SK-N-SH treated with all-trans-retinoic acid at 6 μM for 48 hours (cell line): ENCODE measurements around the gene SMYD5.

Experiments used
- ATAC-seq: fragments of 200-7000 bp; cut with Tn5 transposase; 3 replicates; pipeline ENCODE4 v1.9.1; 2020; ENCODE audit warnings: mild to moderate bottlenecking, moderate library complexity
- ARNTL ChIP-seq: fragments of 450-650 bp; formaldehyde crosslinking; IDR thresholded peaks from 2 replicates; pipeline ENCODE4 v1.5.0; 2020; ENCODE audit warnings: low read depth, mild to moderate bottlenecking, moderate library complexity, borderline replicate concordance
- BACH2 ChIP-seq: fragments of 250-450 bp; sonication (Bioruptor Pico); IDR thresholded peaks from 2 replicates; pipeline ENCODE4 v1.9.0; 2021; ENCODE audit warnings: mild to moderate bottlenecking, borderline replicate concordance
- CREB5 ChIP-seq: fragments of 250-450 bp; sonication (Bioruptor Pico); IDR thresholded peaks from 2 replicates; pipeline ENCODE4 v1.5.1; 2020; ENCODE audit warnings: low read depth, mild to moderate bottlenecking, moderate library complexity
- CSRNP3 ChIP-seq: fragments of 250-450 bp; sonication (Bioruptor Pico); IDR thresholded peaks from 2 replicates; pipeline ENCODE4 v1.5.1; 2021; ENCODE audit warnings: mild to moderate bottlenecking, moderate library complexity
- ESRRG ChIP-seq: fragments of 250-450 bp; sonication (Bioruptor Pico); IDR thresholded peaks from 2 replicates; pipeline ENCODE4 v1.6.1; 2021; ENCODE audit warnings: mild to moderate bottlenecking
- ISL1 ChIP-seq: fragments of 250-450 bp; sonication (Bioruptor Pico); IDR thresholded peaks from 2 replicates; pipeline ENCODE4 v2.1.2; 2022; ENCODE audit warnings: mild to moderate bottlenecking, moderate library complexity
- OSR1 ChIP-seq: fragments of 250-450 bp; sonication (Bioruptor Pico); IDR thresholded peaks from 2 replicates; pipeline ENCODE4 v1.8.0; 2022; ENCODE audit warnings: moderate library complexity, mild to moderate bottlenecking, inconsistent platforms
- PATZ1 ChIP-seq: fragments of 250-450 bp; sonication (Bioruptor Pico); IDR thresholded peaks from 2 replicates; pipeline ENCODE4 v1.8.0; 2020; ENCODE audit warnings: mild to moderate bottlenecking, moderate library complexity, borderline replicate concordance
- POU6F1 ChIP-seq: fragments of 250-450 bp; sonication (Bioruptor Pico); IDR thresholded peaks from 2 replicates; pipeline ENCODE4 v1.8.0; 2021; ENCODE audit warnings: low read depth, mild to moderate bottlenecking, moderate library complexity, borderline replicate concordance
- PPARA ChIP-seq: fragments of 250-450 bp; sonication (Bioruptor Pico); IDR thresholded peaks from 2 replicates; pipeline ENCODE4 v1.5.0; 2020; ENCODE audit warnings: mild to moderate bottlenecking, borderline replicate concordance
- RARB ChIP-seq: fragments of 250-450 bp; sonication (Bioruptor Pico); IDR thresholded peaks from 2 replicates; pipeline ENCODE4 v1.8.0; 2021; ENCODE audit warnings: mild to moderate bottlenecking, moderate library complexity
- SNAI2 ChIP-seq: fragments of 250-450 bp; sonication (Bioruptor Pico); IDR thresholded peaks from 2 replicates; pipeline ENCODE4 v1.5.0; 2020; ENCODE audit warnings: mild to moderate bottlenecking, moderate library complexity
- TCF4 ChIP-seq: fragments of 250-450 bp; sonication (Bioruptor Pico); IDR thresholded peaks from 2 replicates; pipeline ENCODE4 v1.8.0; 2021; ENCODE audit warnings: mild to moderate bottlenecking, moderate library complexity, borderline replicate concordance
- TOX ChIP-seq: fragments of 250-450 bp; sonication (Bioruptor Pico); IDR thresholded peaks from 2 replicates; pipeline ENCODE4 v1.8.0; 2021; ENCODE audit warnings: mild to moderate bottlenecking, moderate library complexity, borderline replicate concordance
- ZC3H10 ChIP-seq: fragments of 250-450 bp; sonication (Bioruptor Pico); IDR thresholded peaks from 2 replicates; pipeline ENCODE4 v1.5.1; 2021; ENCODE audit warnings: mild to moderate bottlenecking, moderate library complexity
- ZFP3 ChIP-seq: fragments of 250-450 bp; sonication (Bioruptor Pico); IDR thresholded peaks from 2 replicates; pipeline ENCODE4 v1.5.0; 2020; ENCODE audit warnings: mild to moderate bottlenecking, moderate library complexity
- ZFP30 ChIP-seq: fragments of 450-650 bp; formaldehyde crosslinking; IDR thresholded peaks from 2 replicates; pipeline ENCODE4 v1.5.0; 2022; ENCODE audit warnings: mild to moderate bottlenecking, moderate library complexity
- ZNF565 ChIP-seq: fragments of 450-650 bp; formaldehyde crosslinking; conservative IDR thresholded peaks from 2 replicates; pipeline ENCODE4 v1.5.0; 2020; ENCODE audit warnings: low read depth, mild to moderate bottlenecking, moderate library complexity
- ZNF70 ChIP-seq: fragments of 450-650 bp; formaldehyde crosslinking; IDR thresholded peaks from 2 replicates; pipeline ENCODE4 v1.5.0; 2020; ENCODE audit warnings: mild to moderate bottlenecking, moderate library complexity
- ZNF8 ChIP-seq: fragments of 450-650 bp; formaldehyde crosslinking; IDR thresholded peaks from 2 replicates; pipeline ENCODE4 v1.5.0; 2020; ENCODE audit warnings: mild to moderate bottlenecking, moderate library complexity

The SMYD5 gene

GRCh38 chr2:73210019-73210418, 4.0 kb upstream of the SMYD5 start:
- ATAC-seq, result no peak
- TF ChIP-seq POU6F1 (CRISPR knock-in tag), result no peak
- TF ChIP-seq ZNF70 (CRISPR knock-in tag), result no peak
- no peak for TF ChIP-seq RARB (CRISPR knock-in tag)
- no peak for TF ChIP-seq ZC3H10 (CRISPR knock-in tag)
- TF ChIP-seq ISL1 (CRISPR knock-in tag), result no peak

- ATAC-seq, result no peak
- TF ChIP-seq ZNF565 (CRISPR knock-in tag) (no peak), PPARA (CRISPR knock-in tag) (no peak)
These were observed 3.3 kb upstream of the SMYD5 start for GRCh38 chr2:73210696-73211095.

GRCh38 chr2:73212098-73212447, 2.0 kb upstream of the SMYD5 start:
- TF ChIP-seq CREB5 (no peak), TOX (no peak), ZNF8 (CRISPR knock-in tag) (no peak), ZFP3 (no peak), ARNTL (CRISPR knock-in tag) (no peak), ZNF565 (CRISPR knock-in tag) (no peak), OSR1 (CRISPR knock-in tag) (no peak), PPARA (CRISPR knock-in tag) (no peak), SNAI2 (CRISPR knock-in tag) (no peak), ZFP30 (no peak), POU6F1 (CRISPR knock-in tag) (no peak)
- TF ChIP-seq, all 23 proteins: peak for 0
- no peak for ATAC-seq

GRCh38 chr2:73212448-73213176, 1.4 kb upstream of the SMYD5 start:
- ATAC-seq, result peak; percentile 90
- TF ChIP-seq ZNF8 (CRISPR knock-in tag), result no peak
- no peak for TF ChIP-seq ZC3H10 (CRISPR knock-in tag)
- no peak for TF ChIP-seq SNAI2 (CRISPR knock-in tag)
- TF ChIP-seq BACH2 (CRISPR knock-in tag), result no peak
- TF ChIP-seq ZNF565 (CRISPR knock-in tag), result no peak
- TF ChIP-seq POU6F1 (CRISPR knock-in tag), result no peak
- no peak for TF ChIP-seq TCF4
- no peak for TF ChIP-seq CREB5
- no peak for TF ChIP-seq CSRNP3 (CRISPR knock-in tag)
- TF ChIP-seq ZFP30, result no peak
- no peak for TF ChIP-seq PATZ1 (CRISPR knock-in tag)
- TF ChIP-seq ESRRG, result no peak
- no peak for TF ChIP-seq PPARA (CRISPR knock-in tag)
- no peak for TF ChIP-seq OSR1 (CRISPR knock-in tag)
- no peak for TF ChIP-seq RARB (CRISPR knock-in tag)
- TF ChIP-seq, all 23 proteins: peak for 0
